ENCODE measurements around the gene RNF115.
"Not testable (repeated sequence)": the region's sequence is repeated elsewhere in the genome, so short reads cannot be mapped to it uniquely, and the experiment has no call there.

DNA sequence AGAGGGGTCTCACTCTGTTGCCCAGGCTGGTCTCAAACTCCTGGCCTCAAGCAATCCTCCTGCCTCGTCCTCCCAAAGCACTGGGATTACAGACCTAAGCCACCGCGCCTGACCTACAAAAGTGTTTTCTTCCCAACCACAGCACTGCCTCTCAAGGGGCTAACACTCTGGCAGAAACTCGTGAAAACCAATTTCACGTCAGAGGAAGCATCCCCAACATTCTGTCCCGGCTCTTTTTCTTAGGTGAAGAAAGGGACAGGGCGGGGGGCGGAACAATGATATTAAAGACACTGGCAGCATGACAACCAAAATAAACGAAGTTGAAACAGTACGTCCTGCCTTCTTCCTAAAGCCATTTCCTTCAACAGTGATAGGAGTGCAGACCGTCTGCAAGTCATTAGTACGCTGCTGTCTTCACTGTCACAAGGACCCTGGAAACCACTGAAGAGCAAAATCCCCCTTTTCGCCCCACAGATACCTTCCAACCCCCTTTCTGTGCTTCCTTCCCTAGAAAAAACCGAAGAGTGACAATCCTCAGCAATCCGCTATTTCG is 1.0 kb downstream of the RNF115 start:
- TF ChIP-seq, protein P1, sequence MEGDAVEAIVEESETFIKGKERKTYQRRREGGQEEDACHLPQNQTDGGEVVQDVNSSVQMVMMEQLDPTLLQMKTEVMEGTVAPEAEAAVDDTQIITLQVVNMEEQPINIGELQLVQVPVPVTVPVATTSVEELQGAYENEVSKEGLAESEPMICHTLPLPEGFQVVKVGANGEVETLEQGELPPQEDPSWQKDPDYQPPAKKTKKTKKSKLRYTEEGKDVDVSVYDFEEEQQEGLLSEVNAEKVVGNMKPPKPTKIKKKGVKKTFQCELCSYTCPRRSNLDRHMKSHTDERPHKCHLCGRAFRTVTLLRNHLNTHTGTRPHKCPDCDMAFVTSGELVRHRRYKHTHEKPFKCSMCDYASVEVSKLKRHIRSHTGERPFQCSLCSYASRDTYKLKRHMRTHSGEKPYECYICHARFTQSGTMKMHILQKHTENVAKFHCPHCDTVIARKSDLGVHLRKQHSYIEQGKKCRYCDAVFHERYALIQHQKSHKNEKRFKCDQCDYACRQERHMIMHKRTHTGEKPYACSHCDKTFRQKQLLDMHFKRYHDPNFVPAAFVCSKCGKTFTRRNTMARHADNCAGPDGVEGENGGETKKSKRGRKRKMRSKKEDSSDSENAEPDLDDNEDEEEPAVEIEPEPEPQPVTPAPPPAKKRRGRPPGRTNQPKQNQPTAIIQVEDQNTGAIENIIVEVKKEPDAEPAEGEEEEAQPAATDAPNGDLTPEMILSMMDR (IDR thresholded peaks at IDR 0.05; ENCODE audit: borderline replicate concordance, extremely low read depth, low read length, poor library complexity, severe bottlenecking): not testable (repeated sequence)
- not testable (repeated sequence) for TF ChIP-seq EZH2 (IDR thresholded peaks at IDR 0.05; ENCODE audit: borderline replicate concordance, low read depth, low read length, severe bottlenecking)

Measured in DND-41 (cell line).